Thoracic aorta (tissue), 2 donors: ENCODE data around the gene CHRM1. TPM values are rescaled to one million over a fixed set of nuclear protein-coding genes. Genes with fewer than 3 reads are reported as not detected.

Source experiments
- ATAC-seq: fragments of 150-250 bp; one replicate; pipeline ENCODE4 v1.8.0; 2017; ENCODE audit warnings: low read depth; ENCODE audit not compliant: insufficient number of reproducible peaks, low FRiP score
- DNase-seq: peaks from one replicate; pipeline ENCODE4 v3.0.0-alpha.2; 2020; ENCODE audit warnings: low spot score
- H3K27ac ChIP-seq, 2 donors: fragments of 200-600 bp; sonication (generic); 1 replicate in 1 of 2; 2 replicates in 1 of 2; pipeline ENCODE4 v1.5.1; 2016; ENCODE audit warnings: mild to moderate bottlenecking in 2 of 2, moderate library complexity in 2 of 2
- H3K27me3 ChIP-seq: fragments of 200-600 bp; sonication (generic); replicated peaks from 2 replicates; pipeline ENCODE4 v1.6.0; 2016; ENCODE audit warnings: mild to moderate bottlenecking; ENCODE audit not compliant: insufficient read depth
- H3K36me3 ChIP-seq: fragments of 200-600 bp; sonication (generic); one replicate; pipeline ENCODE4 v1.5.1; 2016
- H3K4me1 ChIP-seq, 2 donors: fragments of 200-600 bp; sonication (generic); 1 replicate in 1 of 2; 2 replicates in 1 of 2; pipeline versions ENCODE4 v1.5.1 to v1.6.0; 2016; ENCODE audit warnings: low read depth in 2 of 2, mild to moderate bottlenecking in 1 of 2; ENCODE audit not compliant: control insufficient read depth in 1 of 2
- H3K4me3 ChIP-seq: fragments of 200-600 bp; sonication (generic); 2 replicates; pipeline ENCODE4 v1.5.1; 2016; ENCODE audit warnings: mild to moderate bottlenecking
- H3K9me3 ChIP-seq: fragments of 200-600 bp; sonication (generic); 2 replicates; pipeline ENCODE4 v1.5.1; 2016
- total RNA-seq, 2 donors: library from RNA; depleted of rRNA; stranded (reverse); fragments of >200 nt; gene quantifications; one replicate each; pipeline versions ENCODE4 v1.1.0 to v1.2.3, GENCODE V29; 2016
- TF ChIP-seq, protein P1 (sequence below): fragments of 200-600 bp; sonication (generic); IDR thresholded peaks from one replicate; pipeline ENCODE4 v1.5.1; 2019; ENCODE audit warnings: antibody characterized with exemption

The CHRM1 gene
- total RNA-seq, 2 donors from 2014 or later, result not detected

DNA sequence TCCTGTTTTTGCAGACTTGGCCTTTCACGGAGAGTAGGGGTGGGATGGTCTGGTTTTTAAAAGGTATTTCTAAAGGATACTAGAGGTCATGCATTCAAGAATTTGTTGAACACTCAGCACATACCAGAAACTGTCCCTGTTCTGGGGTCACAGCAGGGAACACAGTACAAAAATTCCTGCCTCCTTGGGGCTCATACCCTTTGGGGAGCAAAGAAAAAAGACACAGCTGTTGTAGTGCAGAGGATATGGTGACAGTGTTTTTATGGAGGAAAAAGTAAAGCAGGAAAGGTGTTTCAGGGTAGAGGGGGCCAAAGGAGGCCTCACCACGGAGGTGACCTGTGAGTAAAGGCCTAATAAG, 32.1 kb downstream of the CHRM1 start:
- Histone ChIP-seq H3K4me1 (peaks cover under 1 to 19% of the 10 kb centered on the region in 2 donors), H3K36me3 (peaks cover 52% of the 10 kb centered on the region), H3K27ac (no peak overlapping the region), H3K4me3 (no peak overlapping the region), H3K27me3 (no peaks in the 10 kb centered on the region), H3K9me3 (no peaks in the 10 kb centered on the region)
- DNase-seq (no peak), ATAC-seq (no peak)
- TF ChIP-seq, protein P1, sequence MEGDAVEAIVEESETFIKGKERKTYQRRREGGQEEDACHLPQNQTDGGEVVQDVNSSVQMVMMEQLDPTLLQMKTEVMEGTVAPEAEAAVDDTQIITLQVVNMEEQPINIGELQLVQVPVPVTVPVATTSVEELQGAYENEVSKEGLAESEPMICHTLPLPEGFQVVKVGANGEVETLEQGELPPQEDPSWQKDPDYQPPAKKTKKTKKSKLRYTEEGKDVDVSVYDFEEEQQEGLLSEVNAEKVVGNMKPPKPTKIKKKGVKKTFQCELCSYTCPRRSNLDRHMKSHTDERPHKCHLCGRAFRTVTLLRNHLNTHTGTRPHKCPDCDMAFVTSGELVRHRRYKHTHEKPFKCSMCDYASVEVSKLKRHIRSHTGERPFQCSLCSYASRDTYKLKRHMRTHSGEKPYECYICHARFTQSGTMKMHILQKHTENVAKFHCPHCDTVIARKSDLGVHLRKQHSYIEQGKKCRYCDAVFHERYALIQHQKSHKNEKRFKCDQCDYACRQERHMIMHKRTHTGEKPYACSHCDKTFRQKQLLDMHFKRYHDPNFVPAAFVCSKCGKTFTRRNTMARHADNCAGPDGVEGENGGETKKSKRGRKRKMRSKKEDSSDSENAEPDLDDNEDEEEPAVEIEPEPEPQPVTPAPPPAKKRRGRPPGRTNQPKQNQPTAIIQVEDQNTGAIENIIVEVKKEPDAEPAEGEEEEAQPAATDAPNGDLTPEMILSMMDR, result no peak

DNA sequence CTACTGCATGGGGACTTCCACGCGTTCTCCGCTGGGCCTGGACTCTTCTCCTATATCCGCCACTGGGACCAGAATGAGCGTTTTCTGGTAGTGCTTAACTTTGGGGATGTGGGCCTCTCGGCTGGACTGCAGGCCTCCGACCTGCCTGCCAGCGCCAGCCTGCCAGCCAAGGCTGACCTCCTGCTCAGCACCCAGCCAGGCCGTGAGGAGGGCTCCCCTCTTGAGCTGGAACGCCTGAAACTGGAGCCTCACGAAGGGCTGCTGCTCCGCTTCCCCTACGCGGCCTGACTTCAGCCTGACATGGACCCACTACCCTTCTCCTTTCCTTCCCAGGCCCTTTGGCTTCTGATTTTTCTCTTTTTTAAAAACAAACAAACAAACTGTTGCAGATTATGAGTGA, 32.8 kb downstream of the CHRM1 start:
- Histone ChIP-seq H3K9me3 (no peaks in the 10 kb centered on the region), H3K4me3 (no peak overlapping the region), H3K27me3 (no peaks in the 10 kb centered on the region), H3K4me1 (peaks cover 7 to 26% of the 10 kb centered on the region in 2 donors), H3K27ac (no peak overlapping the region), H3K36me3 (peaks cover 59% of the 10 kb centered on the region)
- TF ChIP-seq, protein P1, result no peak
- DNase-seq (no peak), ATAC-seq (no peak)

DNA sequence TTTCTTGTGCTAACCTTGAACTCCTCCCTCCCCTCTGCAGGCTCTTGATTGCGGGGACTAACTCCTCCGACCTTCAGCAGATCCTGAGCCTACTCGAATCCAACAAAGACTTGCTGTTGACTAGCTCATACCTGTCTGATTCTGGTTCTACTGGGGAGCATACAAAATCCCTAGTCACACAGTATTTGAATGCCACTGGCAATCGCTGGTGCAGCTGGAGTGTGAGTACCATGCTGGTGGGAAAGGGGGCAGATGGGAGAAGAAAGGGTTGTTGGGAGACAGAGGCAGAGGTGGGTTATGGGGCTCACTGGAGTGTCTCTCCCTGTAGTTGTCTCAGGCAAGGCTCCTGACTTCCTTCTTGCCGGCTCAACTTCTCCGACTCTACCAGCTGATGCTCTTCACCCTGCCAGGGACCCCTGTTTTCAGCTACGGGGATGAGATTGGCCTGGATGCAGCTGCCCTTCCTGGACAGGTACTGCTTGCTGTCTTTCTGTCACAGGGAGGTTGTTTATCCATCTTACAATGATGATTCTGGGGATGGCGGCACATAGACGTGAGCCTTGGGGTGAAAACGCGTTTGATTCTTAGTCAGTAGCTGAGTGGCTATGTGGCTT, 35.9 kb downstream of the CHRM1 start:
- TF ChIP-seq, protein P1, result no peak
- no peak overlapping the region for H3K4me3 ChIP-seq
- no peak for ATAC-seq
- peaks cover 69% of the 10 kb centered on the region for H3K36me3 ChIP-seq
- no peak for DNase-seq
- H3K4me1 ChIP-seq, result peaks cover 21 to 43% of the 10 kb centered on the region in 2 donors
- H3K27me3 ChIP-seq, result no peaks in the 10 kb centered on the region
- H3K9me3 ChIP-seq, result no peaks in the 10 kb centered on the region
- no peak overlapping the region for H3K27ac ChIP-seq

DNA sequence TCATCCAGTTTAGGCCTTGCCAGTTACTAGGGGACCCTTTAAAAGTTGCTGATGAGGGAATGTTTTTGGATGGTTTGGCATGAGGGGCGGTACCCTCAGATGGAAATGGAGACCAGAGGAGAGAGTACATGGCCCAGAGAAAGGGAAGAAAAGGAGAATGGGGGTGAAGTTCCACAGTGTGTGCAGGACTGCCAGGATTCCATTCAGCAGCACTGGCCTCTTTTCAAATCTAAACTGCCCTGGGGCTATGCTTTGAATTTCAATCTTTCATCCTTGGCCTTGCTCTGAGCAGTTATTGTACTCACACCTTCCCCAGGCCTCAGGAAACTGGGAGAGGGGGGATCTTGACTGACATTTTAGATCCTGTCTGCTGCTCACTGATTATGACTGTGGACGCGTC, 37.5 kb downstream of the CHRM1 start:
- peaks cover 31 to 57% of the 10 kb centered on the region in 2 donors for H3K4me1 ChIP-seq
- H3K4me3 ChIP-seq, result peak overlapping the region; percentile 79
- TF ChIP-seq, protein P1, result no peak
- no peaks in the 10 kb centered on the region for H3K27me3 ChIP-seq
- H3K9me3 ChIP-seq, result no peaks in the 10 kb centered on the region
- peaks cover 61% of the 10 kb centered on the region for H3K36me3 ChIP-seq
- DNase-seq (no peak), ATAC-seq (no peak)
- H3K27ac ChIP-seq, result no peak overlapping the region

DNA sequence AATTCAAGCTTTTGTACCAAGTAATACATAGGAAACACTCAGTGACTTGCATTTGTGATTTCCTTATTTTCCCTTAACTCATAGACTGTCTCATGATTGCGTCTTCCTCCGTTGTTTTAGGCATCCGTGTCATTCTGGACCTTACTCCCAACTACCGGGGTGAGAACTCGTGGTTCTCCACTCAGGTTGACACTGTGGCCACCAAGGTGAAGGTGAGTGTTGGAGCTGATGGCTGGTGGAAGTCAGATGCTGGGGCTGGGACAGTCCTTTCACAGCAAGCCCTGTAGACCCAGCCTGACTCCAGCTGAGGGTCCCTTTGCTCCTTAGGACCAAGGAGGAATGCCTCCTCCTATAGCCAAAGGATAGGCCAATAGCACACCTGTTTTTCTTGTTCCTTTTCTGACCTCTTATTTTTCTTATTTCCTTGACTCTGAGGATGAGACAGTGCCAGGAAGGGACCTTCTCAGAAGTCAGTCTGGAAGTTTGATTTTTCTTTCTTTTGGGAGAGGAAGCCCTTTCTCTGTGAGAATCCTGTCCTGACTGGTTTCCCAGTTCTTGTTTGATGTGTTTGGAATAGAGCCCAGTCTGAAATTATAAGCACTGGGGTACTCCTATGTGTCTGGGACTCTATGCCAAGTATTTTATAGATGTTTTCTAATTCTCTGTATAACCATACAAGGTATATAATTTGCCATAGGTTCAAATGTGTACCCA, 38.2 kb downstream of the CHRM1 start:
- no peak for DNase-seq
- TF ChIP-seq, protein P1, result no peak
- Histone ChIP-seq H3K36me3 (peaks cover 54% of the 10 kb centered on the region), H3K4me1 (peaks cover 31 to 61% of the 10 kb centered on the region in 2 donors), H3K27me3 (no peaks in the 10 kb centered on the region), H3K4me3 (peak overlapping the region; percentile 79), H3K9me3 (no peaks in the 10 kb centered on the region), H3K27ac (peak overlapping the region; percentile 93 to 98)
- ATAC-seq, result no peak
